ENCODE measurements around the gene PCSK5.

GRCh38 chr9:76026796-76027195 lies 136.3 kb downstream of the PCSK5 start:
- TF ChIP-seq CTCF (IDR thresholded peaks at IDR 0.05): no peak
- TF ChIP-seq EZH2 (IDR thresholded peaks at IDR 0.05; ENCODE audit: borderline replicate concordance, insufficient read depth, low read depth, low read length, poor library complexity, severe bottlenecking): no peak
